CD14-positive monocyte (primary cell): ENCODE results near the gene LYG1. TPM values are rescaled to one million over a fixed set of nuclear protein-coding genes. Genes with fewer than 3 reads are reported as not detected.

Source experiments
- DNase-seq, 3 donors: peaks; one replicate each; pipeline ENCODE4 v3.0.0-alpha.2; 2011 to 2022
- H2AFZ ChIP-seq: 2 replicates; pipeline ENCODE4 v1.6.0; 2012; ENCODE audit warnings: mild to moderate bottlenecking, low read depth, low read length, inconsistent platforms; ENCODE audit not compliant: insufficient read depth, poor library complexity, severe bottlenecking
- H3K27ac ChIP-seq, 2 donors: 1 replicate in 1 of 2; 2 replicates in 1 of 2; pipeline ENCODE4 v1.5.1; 2012 to 2013; ENCODE audit warnings: low read length in 2 of 2, control low read depth in 1 of 2, inconsistent platforms in 1 of 2, low read depth in 1 of 2, mild to moderate bottlenecking in 1 of 2
- H3K27me3 ChIP-seq, 2 donors: one replicate each; pipeline versions ENCODE4 v1.6.0 to v1.6.1; 2011 to 2013; ENCODE audit warnings: low read length in 2 of 2; ENCODE audit not compliant: control insufficient read depth in 2 of 2, insufficient read depth in 2 of 2
- H3K36me3 ChIP-seq, 2 donors: replicated peaks in 1 of 2; 1 replicate in 1 of 2; 2 replicates in 1 of 2; pipeline versions ENCODE4 v1.5.1 to v1.6.1; 2012 to 2013; ENCODE audit warnings: low read length in 2 of 2, control low read depth in 1 of 2, inconsistent platforms in 1 of 2, mild to moderate bottlenecking in 1 of 2; ENCODE audit not compliant: insufficient read depth in 2 of 2, control insufficient read depth in 1 of 2
- H3K4me1 ChIP-seq, 2 donors: 1 replicate in 1 of 2; 2 replicates in 1 of 2; pipeline versions ENCODE4 v1.5.1 to v1.6.1; 2012 to 2013; ENCODE audit warnings: low read length in 2 of 2, control low read depth in 1 of 2, inconsistent platforms in 1 of 2, mild to moderate bottlenecking in 1 of 2, moderate library complexity in 1 of 2; ENCODE audit not compliant: insufficient read depth in 2 of 2, control insufficient read depth in 1 of 2
- H3K4me2 ChIP-seq: replicated peaks from 2 replicates; pipeline ENCODE3; 2012; ENCODE audit warnings: low read length, moderate library complexity, mild to moderate bottlenecking; ENCODE audit not compliant: poor library complexity, severe bottlenecking; ENCODE audit errors: extremely low read depth
- H3K4me3 ChIP-seq, 3 experiments: fragments of 200-600 bp in 1 of 3; sonication (generic) in 1 of 3; replicated peaks in 1 of 3; 1 replicate in 2 of 3; 2 replicates in 1 of 3; pipeline ENCODE4 v1.5.1; 2011 to 2013; ENCODE audit warnings: low read length in 3 of 3, mild to moderate bottlenecking in 3 of 3, control low read depth in 2 of 3, low read depth in 2 of 3, inconsistent platforms in 1 of 3, moderate library complexity in 1 of 3
- H3K79me2 ChIP-seq: 2 replicates; pipeline ENCODE4 v1.6.0; 2012; ENCODE audit warnings: mild to moderate bottlenecking, control low read depth, inconsistent platforms, low read length, moderate library complexity; ENCODE audit not compliant: insufficient read depth
- H3K9ac ChIP-seq: 2 replicates; pipeline ENCODE4 v1.6.0; 2017; ENCODE audit warnings: low read length, mild to moderate bottlenecking; ENCODE audit not compliant: insufficient read depth, poor library complexity, severe bottlenecking
- H3K9me3 ChIP-seq, 2 donors: replicated peaks in 1 of 2; 1 replicate in 1 of 2; 2 replicates in 1 of 2; pipeline versions ENCODE4 v1.5.1 to v1.6.1; 2012 to 2013; ENCODE audit warnings: low read length in 2 of 2, control low read depth in 1 of 2; ENCODE audit not compliant: control insufficient read depth in 1 of 2, insufficient read depth in 1 of 2
- H4K20me1 ChIP-seq: 2 replicates; pipeline ENCODE4 v1.6.0; 2012; ENCODE audit warnings: mild to moderate bottlenecking, low read length, control low read depth, moderate library complexity; ENCODE audit not compliant: insufficient read depth
- H3K27ac Mint-ChIP-seq, 7 donors: one replicate each; pipeline ENCODE4 v1.8.0; 2020; ENCODE audit warnings: mild to moderate bottlenecking in 7 of 7, mixed read lengths in 7 of 7, moderate library complexity in 6 of 7, inconsistent platforms in 2 of 7
- H3K27me3 Mint-ChIP-seq, 3 donors: one replicate each; pipeline ENCODE4 v1.8.0; 2021 to 2022; ENCODE audit warnings: low read depth in 3 of 3, mild to moderate bottlenecking in 3 of 3, mixed read lengths in 3 of 3, moderate library complexity in 3 of 3, inconsistent platforms in 1 of 3
- H3K36me3 Mint-ChIP-seq, 2 donors: one replicate each; pipeline ENCODE4 v1.8.0; 2020; ENCODE audit warnings: mixed read lengths in 2 of 2, inconsistent platforms in 1 of 2, mild to moderate bottlenecking in 1 of 2
- H3K4me1 Mint-ChIP-seq: one replicate; pipeline ENCODE4 v1.8.0; 2020; ENCODE audit warnings: mild to moderate bottlenecking, mixed read lengths
- H3K4me3 Mint-ChIP-seq, 2 donors: one replicate each; pipeline ENCODE4 v1.8.0; 2020; ENCODE audit warnings: mild to moderate bottlenecking in 2 of 2, mixed read lengths in 2 of 2, moderate library complexity in 1 of 2
- H3K9me3 Mint-ChIP-seq, 7 donors: one replicate each; pipeline ENCODE4 v1.8.0; 2020 to 2022; ENCODE audit warnings: mixed read lengths in 7 of 7, mild to moderate bottlenecking in 6 of 7, moderate library complexity in 6 of 7, inconsistent platforms in 2 of 7
- CTCF ChIP-seq: fragments of 200-600 bp; IDR thresholded peaks from one replicate; pipeline ENCODE4 v1.8.0; 2022; ENCODE audit warnings: antibody characterized with exemption, mild to moderate bottlenecking
- WGBS: methylation state at CpG from one replicate; pipeline ENCODE4 v1.1.5; 2013; ENCODE audit warnings: missing lambda C conversion rate; ENCODE audit not compliant: insufficient coverage; 5-methylcytosine and 5-hydroxymethylcytosine counted together
- intact Hi-C, 2 donors: fragments of 100-400 bp; cut with micrococcal nuclease; formaldehyde crosslinking; loops; one replicate each; pipeline versions ENCODE4 v1.15.0 to v1.15.1; 2023
- polyA plus RNA-seq, 3 donors: library from polyadenylated mRNA; depleted of rRNA in 1 of 3; unstranded in 2 of 3; stranded (reverse) in 1 of 3; fragments of 300-500 nt in 2 of 3; fragments of >200 nt in 1 of 3; fragmentation: Illumina TruSeq in 2 of 3; gene quantifications; 1 replicate in 2 of 3; 2 replicates in 1 of 3; pipeline ENCODE4 v1.2.3, GENCODE V29; 2012 to 2021

LYG1 gene
- polyA plus RNA-seq, 3 donors = 0.29 to 5.6 TPM; not detected in 1

DNA sequence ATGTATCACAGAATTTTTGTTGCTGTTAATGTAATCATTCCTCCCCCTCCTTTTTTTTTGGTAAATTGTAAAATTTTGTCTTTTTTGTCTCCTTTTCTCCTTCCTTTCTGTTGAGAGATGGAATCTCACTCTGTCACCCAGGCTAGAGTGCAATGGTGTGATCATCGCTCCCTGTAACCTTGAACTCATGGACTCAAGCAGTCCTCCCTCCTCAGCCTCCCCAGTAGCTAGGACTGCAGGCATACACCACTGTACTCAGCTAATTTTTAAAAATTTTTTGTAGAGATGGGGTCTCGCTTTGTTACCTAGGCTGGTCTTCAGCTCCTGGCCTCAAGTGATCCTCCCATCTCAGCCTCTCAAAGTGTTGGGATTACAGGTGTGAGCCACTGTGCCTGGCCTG is 41.5 kb upstream of the LYG1 start:
- H2AFZ ChIP-seq = no peak overlapping the region
- Mint-ChIP-seq H3K4me3 (no peak overlapping the region), H3K9me3 (no peaks in the 10 kb centered on the region), H3K36me3 (peaks cover 5 to 10% of the 10 kb centered on the region in 2 donors), H3K27me3 (no peaks in the 10 kb centered on the region), H3K4me1 (peaks cover 13% of the 10 kb centered on the region), H3K27ac (peak overlapping the region in 4 of 7 donors; percentile 30 to 69 (median 44))
- H3K27ac ChIP-seq = no peak overlapping the region
- TF ChIP-seq CTCF = no peak
- H3K4me3 ChIP-seq = no peak overlapping the region
- DNase-seq = no peak
- no CpG with 5 or more reads among the region's 2 CpGs for WGBS
- intact Hi-C loops = no loop called here
- H4K20me1 ChIP-seq = peaks cover 21% of the 10 kb centered on the region
- H3K27me3 ChIP-seq = no peaks in the 10 kb centered on the region
- H3K4me2 ChIP-seq = no peak overlapping the region
- no peaks in the 10 kb centered on the region for H3K36me3 ChIP-seq
- H3K4me1 ChIP-seq = peaks cover 8 to 12% of the 10 kb centered on the region in 2 donors
- H3K79me2 ChIP-seq = peaks cover 99% of the 10 kb centered on the region
- no peak overlapping the region for H3K9ac ChIP-seq
- no peaks in the 10 kb centered on the region for H3K9me3 ChIP-seq

GRCh38 chr2:99340669-99341236 is 39.8 kb upstream of the LYG1 start:
- no peak for TF ChIP-seq CTCF
- Histone ChIP-seq H3K27ac (no peak overlapping the region), H3K4me1 (peaks cover 8 to 22% of the 10 kb centered on the region in 2 donors), H3K4me3 (no peak overlapping the region), H4K20me1 (peaks cover 21% of the 10 kb centered on the region), H3K36me3 (no peaks in the 10 kb centered on the region), H3K9ac (no peak overlapping the region), H3K9me3 (no peaks in the 10 kb centered on the region), H3K4me2 (no peak overlapping the region), H2AFZ (no peak overlapping the region), H3K27me3 (no peaks in the 10 kb centered on the region), H3K79me2 (peaks cover 88% of the 10 kb centered on the region)
- WGBS = 96% methylated on average over 5 of the region's 8 CpGs
- intact Hi-C loops = no loop called here
- no peaks in the 10 kb centered on the region for H3K9me3 Mint-ChIP-seq
- H3K4me1 Mint-ChIP-seq = peaks cover 11% of the 10 kb centered on the region
- H3K4me3 Mint-ChIP-seq = no peak overlapping the region
- no peak overlapping the region for H3K27ac Mint-ChIP-seq
- DNase-seq = no peak
- H3K36me3 Mint-ChIP-seq = peaks cover 5 to 10% of the 10 kb centered on the region in 2 donors
- no peaks in the 10 kb centered on the region for H3K27me3 Mint-ChIP-seq
